HG02623 (cell line): ENCODE measurements around the gene TRIM54.
"Not testable (repeated sequence)": the region's sequence is repeated elsewhere in the genome, so short reads cannot be mapped to it uniquely, and the experiment has no call there.

Source experiments
- ATAC-seq: cut with Tn5 transposase; IDR thresholded peaks from one replicate; pipeline ENCODE4 v1.9.1; 2021; ENCODE audit warnings: moderate library complexity; ENCODE audit not compliant: unreplicated experiment

The TRIM54 gene

DNA sequence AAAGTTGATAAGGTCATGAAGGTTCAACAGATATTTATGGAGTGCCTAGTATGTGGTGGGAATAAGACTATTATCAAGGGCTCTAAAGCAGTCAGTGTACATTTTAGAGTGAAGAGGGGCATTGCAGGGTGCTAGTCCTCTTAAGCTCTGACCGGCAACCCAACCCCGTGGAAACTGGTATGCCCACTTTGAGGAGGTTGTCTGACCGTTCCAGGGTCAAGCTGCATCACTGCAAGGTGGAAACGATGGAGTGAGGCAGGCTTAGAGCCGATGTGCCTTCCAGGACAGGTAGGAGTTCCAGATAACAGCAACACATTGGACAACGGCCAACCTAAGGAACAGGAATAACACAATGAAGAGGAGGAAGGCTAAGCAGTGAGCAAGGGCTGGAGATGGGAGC, 27.4 kb downstream of the TRIM54 start:
- ATAC-seq: no peak

DNA sequence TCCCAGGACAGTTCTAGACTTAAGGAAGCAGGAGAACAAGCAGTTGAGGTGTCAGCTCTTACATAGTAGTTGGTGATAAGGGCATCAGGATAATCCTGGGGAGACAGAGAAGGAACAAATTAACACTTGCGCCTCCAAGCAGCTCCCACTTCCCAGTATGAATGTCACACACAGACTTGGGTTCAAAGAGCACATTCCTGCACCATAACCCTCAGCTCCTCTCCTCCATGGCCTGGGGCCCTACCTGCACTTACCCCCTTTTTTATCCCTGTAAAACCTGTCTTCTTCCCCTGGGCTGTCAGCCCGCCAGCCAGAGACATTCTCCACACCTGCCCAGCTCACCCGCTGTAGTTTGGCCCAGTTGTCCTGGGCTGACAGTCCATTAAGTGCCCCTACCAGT, 29.9 kb downstream of the TRIM54 start:
- ATAC-seq: no peak

DNA sequence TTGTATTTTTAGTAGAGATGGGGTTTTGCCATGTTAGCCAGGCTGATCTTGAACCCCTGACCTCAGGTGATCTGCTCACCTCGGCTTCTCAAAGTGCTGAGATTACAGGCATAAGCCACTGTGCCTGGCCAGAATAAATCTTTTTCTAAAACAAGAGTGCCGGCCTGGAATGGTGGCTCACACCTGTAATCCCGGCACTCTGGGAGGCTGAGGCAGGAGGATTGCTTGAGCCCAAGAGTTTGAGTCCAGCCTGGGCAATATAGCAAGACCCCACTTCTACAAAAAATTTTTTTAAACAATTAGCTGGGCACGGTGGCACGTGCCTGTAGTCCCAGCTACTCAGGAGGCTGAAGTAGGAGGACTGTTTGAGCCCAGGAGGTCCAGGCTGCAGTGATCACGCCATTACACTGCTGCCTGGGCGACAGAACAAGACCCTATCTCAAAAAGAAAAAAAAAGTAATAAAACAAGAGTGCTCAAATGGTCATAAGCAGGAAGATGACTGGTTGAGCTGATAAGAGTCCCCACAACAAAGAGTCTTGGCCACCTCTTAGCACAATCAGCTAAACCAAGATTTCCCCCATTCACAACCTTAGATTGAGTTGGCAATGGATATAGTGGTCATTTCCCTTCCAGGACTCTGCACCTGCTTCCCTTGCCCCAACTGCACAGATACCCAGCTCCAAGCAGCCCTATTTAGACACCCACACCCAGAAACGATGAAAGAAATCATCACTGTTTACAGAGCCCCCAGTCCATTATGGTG, 31.8 kb downstream of the TRIM54 start:
- ATAC-seq: no peak

DNA sequence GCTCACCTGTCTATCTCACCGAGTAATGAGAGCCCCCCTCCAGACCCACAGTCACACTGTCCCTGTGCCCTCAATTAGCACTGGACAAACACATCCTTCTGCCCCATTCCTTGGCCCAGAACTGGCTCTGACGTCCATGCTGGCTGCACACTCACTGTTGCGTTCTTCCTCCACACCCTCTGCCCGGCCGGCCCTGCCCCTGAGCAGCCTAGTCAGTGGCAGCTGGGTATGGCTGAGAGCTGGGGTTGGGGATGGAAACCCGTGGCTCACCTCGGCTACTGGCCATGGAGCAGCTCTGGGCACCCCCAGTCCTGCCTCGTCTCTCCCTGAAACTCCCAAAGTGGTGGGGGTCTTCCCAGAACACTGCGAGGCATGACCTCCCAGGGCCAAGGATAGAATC, 32.5 kb downstream of the TRIM54 start:
- ATAC-seq: no peak

DNA sequence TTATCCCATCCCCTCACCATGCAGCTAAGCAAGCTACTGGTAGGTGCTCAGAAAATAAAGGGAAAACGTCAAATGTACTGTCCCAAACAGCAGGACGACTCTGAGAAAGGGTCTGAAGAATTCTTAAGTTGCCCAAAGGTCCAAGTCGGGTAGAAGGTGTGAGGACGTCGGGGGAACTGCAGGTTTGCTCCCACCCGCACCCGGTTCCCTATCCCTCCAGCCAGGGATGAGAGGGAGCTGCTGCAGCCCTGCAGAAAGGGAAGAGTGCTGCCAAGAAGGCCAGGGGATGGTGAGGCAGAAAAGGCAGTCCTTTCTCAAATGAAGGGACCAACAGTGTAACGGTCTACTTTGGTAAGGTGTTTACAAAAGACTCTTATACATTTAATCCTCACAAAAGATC, 32.9 kb downstream of the TRIM54 start:
- ATAC-seq: no peak

DNA sequence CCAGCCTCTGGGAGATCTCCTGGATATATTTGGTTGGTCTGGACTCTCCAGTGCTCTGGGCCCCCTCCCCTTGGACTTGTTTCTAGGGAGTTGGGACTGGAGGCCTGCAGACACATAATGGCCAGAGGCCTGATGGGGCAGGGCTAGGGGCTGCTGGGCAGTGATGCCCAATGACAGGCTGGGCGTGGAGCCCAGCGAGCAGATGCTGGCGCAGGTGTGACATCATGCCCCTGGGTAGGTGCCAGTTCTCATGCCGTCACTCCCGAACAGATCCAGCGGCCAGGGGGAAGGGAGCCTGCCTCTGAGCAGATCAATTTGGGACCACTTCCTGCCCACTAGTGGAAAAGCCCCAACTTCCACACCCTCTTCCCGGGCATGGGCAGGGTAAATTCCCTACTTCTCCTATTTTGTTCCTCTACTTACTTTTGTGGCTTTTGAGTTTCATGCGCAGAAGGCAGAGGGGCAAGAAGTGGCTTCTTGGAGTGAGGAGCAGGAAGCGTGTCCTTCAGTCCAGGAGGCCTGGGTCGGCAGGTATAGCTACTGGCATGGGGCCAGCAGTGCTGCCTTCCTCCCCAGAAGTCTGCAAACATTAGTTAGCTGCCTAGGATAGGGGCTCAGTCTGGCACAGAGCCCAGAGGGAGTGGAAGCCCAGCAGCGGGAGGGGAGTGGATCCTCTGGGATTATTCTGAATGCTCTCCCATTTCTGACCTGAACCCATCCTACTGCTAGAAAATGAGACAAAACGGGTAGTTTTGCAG, 34.6 kb downstream of the TRIM54 start:
- no peak for ATAC-seq

DNA sequence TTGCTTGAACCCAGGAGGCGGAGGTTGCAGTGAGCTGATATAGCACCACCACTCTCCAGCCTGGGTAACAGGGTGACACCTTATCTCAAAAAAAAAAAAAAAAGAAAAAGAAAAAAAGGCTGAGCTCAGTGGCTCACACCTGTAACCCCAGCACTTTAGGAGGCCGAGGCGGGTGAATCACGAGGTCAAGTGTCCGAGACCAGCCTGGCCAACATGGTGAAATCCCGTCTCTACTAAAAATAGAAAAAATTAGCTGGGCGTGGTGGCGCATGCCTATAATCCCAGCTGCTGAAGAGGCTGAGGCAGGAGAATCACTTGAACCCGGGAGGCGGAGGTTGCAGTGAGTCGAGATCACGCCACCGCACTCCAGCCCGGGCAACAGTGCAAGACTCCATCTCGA, 37.6 kb downstream of the TRIM54 start:
- ATAC-seq: not testable (repeated sequence)

DNA sequence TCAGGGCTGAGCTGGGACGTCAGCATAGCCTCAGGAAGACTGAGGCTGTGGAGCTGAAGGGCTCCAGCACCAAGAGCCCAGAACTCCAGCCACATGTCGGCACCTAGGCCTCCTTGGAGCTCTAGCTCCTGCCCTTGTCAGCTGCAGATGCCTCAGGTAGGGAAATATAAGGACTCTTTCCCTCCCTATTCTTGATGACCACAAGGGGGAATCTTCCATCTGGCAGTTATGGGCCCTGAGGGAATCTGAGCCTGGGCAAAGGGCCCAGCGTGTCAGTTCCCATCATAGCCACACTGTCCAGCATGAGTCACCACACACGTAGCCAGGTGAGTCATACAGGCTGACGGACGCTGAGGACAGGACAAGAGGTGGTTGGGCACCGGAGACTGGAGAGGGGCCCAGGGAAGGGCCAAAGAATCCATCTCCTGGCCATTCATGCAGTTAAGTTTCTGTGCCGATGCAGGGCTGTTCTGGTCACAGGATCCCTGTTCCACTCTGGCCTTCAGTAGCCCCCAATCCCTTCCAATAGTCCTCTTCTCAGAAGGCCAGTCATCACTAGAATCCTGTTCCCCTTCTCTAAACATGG, 38.8 kb downstream of the TRIM54 start:
- no peak for ATAC-seq

DNA sequence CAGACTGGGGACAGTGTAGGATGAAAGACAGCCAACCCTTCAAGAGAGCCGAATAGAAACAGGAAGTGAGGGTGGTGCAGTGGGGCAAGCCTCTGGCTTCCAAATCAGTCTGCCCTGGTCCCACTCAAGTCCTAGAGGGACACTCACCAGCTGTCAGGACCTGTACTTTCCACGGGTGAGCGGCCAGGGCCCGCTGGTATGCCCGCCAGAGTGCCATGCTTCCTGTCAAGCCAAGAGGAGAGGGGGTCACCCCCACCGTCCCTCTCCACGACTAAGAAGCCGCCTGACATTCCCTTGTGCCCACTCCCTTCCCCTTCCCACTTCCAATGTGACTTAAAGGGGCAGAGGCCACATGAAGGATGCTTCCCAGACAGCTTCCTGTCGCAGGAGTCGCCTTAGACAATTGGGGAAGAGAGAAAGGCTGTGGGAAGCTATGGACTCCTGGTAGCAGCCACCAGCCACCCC, 40.1 kb downstream of the TRIM54 start:
- ATAC-seq: no peak

DNA sequence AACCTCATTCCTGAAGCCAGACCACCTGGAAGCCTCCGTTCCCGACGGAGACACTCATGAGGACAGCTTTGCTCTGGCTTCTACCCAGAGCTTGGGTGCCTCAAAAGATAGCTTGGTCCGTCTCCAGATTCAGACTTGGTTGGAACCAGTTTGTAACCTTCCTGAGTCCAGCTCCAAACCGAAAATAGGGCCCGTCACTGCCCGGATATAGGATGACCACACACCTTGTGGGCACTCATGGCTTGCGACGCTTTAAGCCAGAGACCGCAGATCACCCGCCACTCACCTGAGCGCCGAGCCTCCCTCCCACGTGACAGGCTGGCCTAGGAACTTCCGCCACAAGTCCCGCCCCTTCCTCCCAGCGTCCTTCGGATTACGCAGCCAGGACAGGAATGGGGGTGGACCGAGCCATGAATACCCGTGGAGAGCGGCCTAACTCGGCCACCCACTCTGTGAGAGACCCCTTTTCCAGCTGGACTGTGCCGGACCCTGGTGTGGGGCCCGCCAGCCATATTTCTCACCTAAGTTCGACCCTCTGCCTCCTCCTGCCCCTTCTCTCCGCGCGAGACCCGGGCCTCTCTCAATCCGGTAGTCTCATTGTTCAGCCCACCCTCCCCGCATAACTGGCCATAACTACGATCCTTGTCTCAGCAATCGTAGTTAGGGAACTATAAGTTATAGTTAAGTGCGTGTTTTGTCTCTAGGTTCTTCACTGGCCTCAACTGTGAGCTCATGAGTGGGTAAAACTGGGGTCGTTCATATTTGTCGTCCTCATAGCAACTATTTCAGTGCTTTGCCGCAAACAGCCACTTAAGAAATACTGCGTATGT, 40.8 kb downstream of the TRIM54 start, which contains the start of gene MPV17:
Gene MPV17, minus strand, starts transcription at position 332 of the 830 bp plus-strand sequence. CDS start 580 bp downstream, outside the sequence.
- ATAC-seq: peak; percentile 90

DNA sequence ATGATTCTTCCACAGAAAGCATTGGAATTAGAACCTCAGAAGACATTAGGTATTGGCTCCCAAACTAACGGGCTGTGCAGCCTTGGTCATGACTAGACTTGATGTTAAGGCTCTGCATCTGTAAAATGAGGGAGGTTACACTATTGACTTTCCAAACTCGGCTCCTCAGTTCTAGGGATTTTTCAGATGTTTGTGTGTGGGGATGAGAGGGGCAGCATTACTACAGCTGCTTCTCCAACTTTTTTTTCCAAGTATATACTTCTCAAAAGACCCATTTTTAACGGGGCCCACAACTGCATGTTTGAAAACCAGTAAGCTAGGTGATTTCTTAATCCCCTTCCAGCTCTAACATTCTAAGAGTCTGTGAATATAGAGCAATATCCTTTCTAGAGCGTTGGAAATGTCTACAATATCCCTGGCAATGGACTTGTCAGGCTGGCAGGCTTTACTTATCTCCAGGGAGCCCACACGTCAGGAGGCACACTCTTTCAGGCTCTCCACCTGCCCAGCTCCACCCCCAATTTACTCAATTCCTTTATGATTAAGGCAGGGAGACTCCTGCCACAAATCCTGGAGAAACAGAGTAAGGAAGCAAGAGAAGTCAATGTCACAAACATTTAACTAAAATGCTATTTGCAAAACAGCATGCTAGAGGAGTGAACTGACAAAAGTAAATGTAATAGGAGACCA, 41.5 kb downstream of the TRIM54 start:
- ATAC-seq: no peak

DNA sequence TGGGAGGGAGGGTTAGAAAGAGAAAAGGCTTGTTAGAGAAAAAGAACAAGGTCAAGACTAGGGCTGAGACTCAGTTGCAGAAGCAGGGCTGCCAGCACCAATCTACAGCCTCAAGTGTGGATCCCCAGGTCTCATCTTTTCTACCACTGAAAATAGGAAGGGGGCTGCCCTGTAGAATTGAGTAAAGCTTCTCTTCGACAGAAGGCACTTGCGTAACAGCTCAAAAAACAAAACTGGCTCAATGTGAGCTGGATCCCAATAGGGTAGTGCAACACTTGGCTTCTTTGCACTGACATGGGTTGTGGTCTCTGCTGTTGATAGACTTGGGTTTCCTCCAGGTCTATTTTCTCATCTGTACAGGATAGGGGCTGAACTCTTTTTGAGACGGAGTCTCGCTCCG, 42.5 kb downstream of the TRIM54 start:
- ATAC-seq: no peak

DNA sequence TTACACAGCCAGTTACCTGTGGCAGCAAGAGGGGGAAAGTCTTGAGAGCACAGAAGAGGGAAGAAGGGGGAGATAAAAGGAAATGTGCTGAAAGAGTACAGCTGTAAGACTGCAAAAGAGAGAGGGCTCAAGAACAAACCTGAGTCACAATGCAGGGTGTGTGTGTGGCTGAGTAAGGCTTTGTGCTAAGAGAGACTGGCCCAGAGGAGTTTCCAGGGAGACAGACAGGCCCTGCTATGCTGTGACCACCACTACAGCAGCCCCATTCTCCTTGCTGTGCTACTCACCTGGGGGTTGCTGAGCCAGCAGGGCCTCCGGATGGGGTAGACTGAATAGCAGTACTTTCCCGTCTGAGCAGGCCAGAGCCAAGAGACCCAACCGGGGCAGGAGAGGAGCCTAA, 53.1 kb downstream of the TRIM54 start:
- no peak for ATAC-seq

DNA sequence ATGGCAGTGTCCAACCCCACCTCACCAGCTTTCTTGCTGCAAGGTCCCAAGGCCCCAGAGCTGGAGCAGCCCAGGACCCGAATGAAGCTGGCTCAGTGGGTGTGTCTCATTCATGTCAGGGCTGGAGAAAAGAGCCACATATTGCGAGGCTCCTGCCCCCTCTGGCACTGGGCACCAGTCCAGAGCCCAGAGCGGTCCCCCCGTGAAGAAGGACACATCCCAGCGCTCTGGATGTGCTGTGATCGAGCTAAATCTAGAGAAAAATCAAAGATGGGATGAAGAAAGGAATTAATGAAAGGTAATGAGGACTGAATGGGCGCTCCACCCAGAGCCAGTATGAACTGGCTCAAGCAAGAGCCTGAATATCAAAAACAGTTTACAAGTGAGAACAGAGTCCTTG, 53.9 kb downstream of the TRIM54 start:
- ATAC-seq: no peak

DNA sequence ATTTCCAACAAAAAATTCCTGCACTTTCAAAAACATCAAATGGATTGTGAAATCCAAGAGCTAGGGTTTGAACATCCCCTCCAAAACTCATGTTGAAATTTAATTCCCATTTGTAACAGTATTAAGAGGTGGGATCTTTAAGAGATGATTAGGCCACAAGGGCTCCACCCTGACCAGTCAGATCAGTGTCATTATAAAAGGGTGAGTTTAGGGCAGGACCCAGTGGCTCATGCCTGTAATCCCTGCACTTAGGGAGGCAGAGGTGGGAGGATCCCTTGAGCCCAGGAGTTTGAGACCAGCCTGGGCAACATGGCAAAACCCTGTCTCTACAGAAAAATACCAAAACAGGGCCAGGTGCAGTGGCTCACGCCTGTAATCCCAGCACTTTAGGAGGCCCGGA, 65.4 kb downstream of the TRIM54 start:
- no peak for ATAC-seq

DNA sequence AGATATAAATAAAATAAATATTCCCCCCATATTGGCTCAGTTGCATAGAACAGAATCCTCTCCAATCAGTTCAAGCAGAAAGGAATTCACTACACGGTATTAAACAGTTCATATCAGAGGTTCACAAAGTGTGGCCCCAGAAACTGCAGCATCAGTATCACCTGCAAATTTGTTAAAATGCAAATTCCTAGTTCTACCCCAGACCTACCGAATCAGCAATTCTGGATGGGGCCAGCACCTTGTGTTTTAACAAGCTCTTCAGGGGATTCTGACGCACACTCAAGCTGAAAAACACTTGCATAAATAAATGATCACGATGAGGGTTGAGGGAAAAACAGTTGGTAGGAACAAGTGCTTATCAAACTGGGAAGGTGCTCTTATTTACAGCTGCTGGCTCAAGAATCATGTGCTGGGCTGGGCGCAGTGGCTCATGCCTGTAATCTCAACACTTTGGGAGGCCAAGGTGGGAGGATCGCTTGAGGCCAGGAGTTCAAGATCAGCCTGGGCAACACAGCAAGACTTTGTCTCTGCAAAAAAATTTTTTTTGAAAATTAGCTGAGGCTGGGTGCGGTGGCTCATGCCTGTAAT, 68.0 kb downstream of the TRIM54 start:
- no peak for ATAC-seq

DNA sequence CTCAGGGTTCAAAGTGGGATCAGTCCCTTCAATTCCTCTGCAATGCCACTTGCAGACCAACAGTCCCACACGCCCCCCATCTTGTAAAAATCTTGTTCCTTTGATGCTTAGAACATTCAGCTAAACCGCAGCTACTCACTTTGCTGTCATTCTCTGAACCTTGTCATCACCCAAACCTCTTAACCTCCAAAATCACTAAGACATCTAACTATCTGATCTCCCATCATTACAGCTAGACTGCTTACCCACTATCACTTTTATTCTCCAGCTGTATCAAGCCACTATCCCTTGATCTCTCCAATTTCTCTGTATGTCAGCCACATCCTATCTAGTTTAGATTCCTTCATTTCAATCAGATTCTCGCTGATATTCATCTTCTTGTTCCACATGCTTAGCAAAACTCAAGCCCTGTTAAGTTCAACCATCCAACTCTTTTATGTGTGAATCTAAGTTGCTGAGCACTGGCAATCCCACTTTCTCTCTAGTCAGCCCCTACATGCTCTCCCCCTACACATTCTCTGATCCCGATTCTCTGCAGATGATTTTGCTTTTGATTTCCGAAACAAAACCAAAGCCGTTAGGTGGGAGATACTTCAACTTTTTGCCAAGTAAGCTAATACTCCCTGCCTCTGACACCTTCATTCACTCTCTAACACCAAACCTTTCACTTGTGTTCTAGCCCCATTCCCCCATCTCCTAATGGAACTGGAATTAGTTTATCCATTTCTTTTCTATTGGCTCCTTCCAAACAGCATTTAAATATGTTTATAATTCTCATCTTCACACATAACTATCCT, 69.8 kb downstream of the TRIM54 start:
- ATAC-seq: no peak

DNA sequence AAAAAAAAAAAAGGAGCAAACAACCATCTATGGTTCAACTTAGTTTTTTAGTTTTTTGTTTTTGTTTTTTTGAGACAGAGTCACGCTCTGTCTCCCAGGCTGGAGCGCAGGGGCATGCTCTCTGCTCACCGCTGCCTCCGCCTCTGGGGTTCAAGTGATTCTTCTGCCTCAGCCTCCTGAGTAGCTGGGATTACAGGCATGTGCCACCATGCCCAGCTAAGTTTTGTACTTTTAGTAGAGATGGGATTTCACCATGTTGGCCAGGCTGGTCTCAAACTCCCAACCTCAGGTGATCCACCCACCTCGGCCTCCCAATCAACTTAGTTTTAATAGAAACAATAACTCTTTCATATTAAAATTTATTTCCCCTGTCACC, 71.1 kb downstream of the TRIM54 start:
- not testable (repeated sequence) for ATAC-seq
